SHP77 treated with DMSO at 0.1 percent for 48 hours (cell line): ENCODE data around the gene HOXC9.

ENCODE experiments used
- DNase-seq: peaks from one replicate; lab custom pipeline; 2025; lab: John Stamatoyannopoulos, UW

The HOXC9 gene

GRCh38 chr12:54002278-54002914 lies 2.4 kb downstream of the HOXC9 start:
- no peak for DNase-seq

- DNase-seq, result no peak
Measured at GRCh38 chr12:54002915-54003389, 3.0 kb downstream of the HOXC9 start.

- DNase-seq, result no peak
Measured at GRCh38 chr12:54003625-54004024, 3.7 kb downstream of the HOXC9 start.

GRCh38 chr12:54004063-54004840 lies 4.3 kb downstream of the HOXC9 start:
- DNase-seq, result no peak

- DNase-seq, result peak; percentile 28
Measured at GRCh38 chr12:54004841-54005530, 5.0 kb downstream of the HOXC9 start.

- DNase-seq, result no peak
Measured at GRCh38 chr12:54005531-54005852, 5.5 kb downstream of the HOXC9 start.

GRCh38 chr12:54005853-54006558 lies 6.0 kb downstream of the HOXC9 start:
- peak; percentile 53 for DNase-seq

- no peak for DNase-seq
Measured at GRCh38 chr12:54006559-54007220, 6.7 kb downstream of the HOXC9 start.

GRCh38 chr12:54007538-54008259 lies 7.7 kb downstream of the HOXC9 start:
- no peak for DNase-seq

- no peak for DNase-seq
Measured at GRCh38 chr12:54008260-54008552, 8.2 kb downstream of the HOXC9 start.

GRCh38 chr12:54009171-54010052 lies 9.5 kb downstream of the HOXC9 start:
- DNase-seq, result no peak

GRCh38 chr12:54010053-54010971 lies 10.4 kb downstream of the HOXC9 start:
- no peak for DNase-seq

- no peak for DNase-seq
Measured at GRCh38 chr12:54010972-54011664, 11.2 kb downstream of the HOXC9 start.

- DNase-seq, result no peak
Measured at GRCh38 chr12:54011665-54012532, 11.9 kb downstream of the HOXC9 start.

- no peak for DNase-seq
Measured at GRCh38 chr12:54012631-54013409, 12.9 kb downstream of the HOXC9 start.

- DNase-seq, result no peak
Measured at GRCh38 chr12:54014377-54015017, 14.5 kb downstream of the HOXC9 start.
